ENCODE data around the gene TTBK1.

The TTBK1 gene

GRCh38 chr6:43287717-43288679 is 44.7 kb downstream of the TTBK1 start:
- H3K27me3 ChIP-seq: no peaks in the 10 kb centered on the region
- H3K9me3 ChIP-seq: no peaks in the 10 kb centered on the region
- no peak overlapping the region for H3K4me3 ChIP-seq (ENCODE audit: low read depth, low read length)
- H3K36me3 ChIP-seq: no peaks in the 10 kb centered on the region
- TF ChIP-seq CTCF (IDR thresholded peaks at IDR 0.05; ENCODE audit: low read depth, low read length): no peak
- no peaks in the 10 kb centered on the region for H3K4me1 ChIP-seq
- DNase-seq: no peak

- no peaks in the 10 kb centered on the region for H3K36me3 ChIP-seq
- no peak for TF ChIP-seq CTCF (IDR thresholded peaks at IDR 0.05; ENCODE audit: low read depth, low read length)
- no peaks in the 10 kb centered on the region for H3K4me1 ChIP-seq
- DNase-seq: no peak
- H3K27me3 ChIP-seq: no peaks in the 10 kb centered on the region
- H3K9me3 ChIP-seq: no peaks in the 10 kb centered on the region
- H3K4me3 ChIP-seq (ENCODE audit: low read depth, low read length): no peak overlapping the region
Measured at GRCh38 chr6:43290339-43290904, 47.1 kb downstream of the TTBK1 start.

- Histone ChIP-seq H3K36me3 (no peaks in the 10 kb centered on the region), H3K4me1 (no peaks in the 10 kb centered on the region), H3K4me3 (ENCODE audit: low read depth, low read length) (no peak overlapping the region), H3K9me3 (no peaks in the 10 kb centered on the region), H3K27me3 (no peaks in the 10 kb centered on the region)
- TF ChIP-seq CTCF (IDR thresholded peaks at IDR 0.05; ENCODE audit: low read depth, low read length): no peak
- DNase-seq: no peak
Measured at GRCh38 chr6:43290905-43291355, 47.6 kb downstream of the TTBK1 start.

- no peak for DNase-seq
- no peaks in the 10 kb centered on the region for H3K27me3 ChIP-seq
- H3K9me3 ChIP-seq: no peaks in the 10 kb centered on the region
- H3K36me3 ChIP-seq: no peaks in the 10 kb centered on the region
- no peak for TF ChIP-seq CTCF (IDR thresholded peaks at IDR 0.05; ENCODE audit: low read depth, low read length)
- H3K4me3 ChIP-seq (ENCODE audit: low read depth, low read length): no peak overlapping the region
- no peaks in the 10 kb centered on the region for H3K4me1 ChIP-seq
Measured at GRCh38 chr6:43291708-43292107, 48.4 kb downstream of the TTBK1 start.

- DNase-seq: no peak
Measured at GRCh38 chr6:43292341-43292740, 49.1 kb downstream of the TTBK1 start.

More at GRCh38 chr6:43292341-43292740, 49.1 kb downstream of the TTBK1 start:
- Histone ChIP-seq H3K9me3 (no peaks in the 10 kb centered on the region), H3K4me3 (ENCODE audit: low read depth, low read length) (no peak overlapping the region), H3K36me3 (no peaks in the 10 kb centered on the region), H3K4me1 (no peaks in the 10 kb centered on the region), H3K27me3 (no peaks in the 10 kb centered on the region)
- TF ChIP-seq CTCF (IDR thresholded peaks at IDR 0.05; ENCODE audit: low read depth, low read length): no peak

Measured in BE2C (cell line).